Measurements from ENCODE around the gene ENO2.
A peak's percentile ranks its signal among the peaks of the same experiment; 100 is the strongest.
"Not testable (repeated sequence)": the region's sequence is repeated elsewhere in the genome, so short reads cannot be mapped to it uniquely, and the experiment has no call there.

Gene ENO2

GRCh38 chr12:6914246-6914946, at the start of gene ENO2:
TSS of gene ENO2 (plus strand) at chr12:6914580. CDS start at chr12:6915833, 1,253 bp downstream.
- DNase-seq (ENCODE audit: low spot score) = peak; percentile 82

GRCh38 chr12:6865307-6865706, 49.1 kb upstream of the ENO2 start:
- DNase-seq (ENCODE audit: low spot score) = not testable (repeated sequence)

GRCh38 chr12:6866163-6866919, 48.0 kb upstream of the ENO2 start:
- DNase-seq (ENCODE audit: low spot score) = no peak

- DNase-seq (ENCODE audit: low spot score) = no peak
These were observed 47.4 kb upstream of the ENO2 start for GRCh38 chr12:6866920-6867412.

- DNase-seq (ENCODE audit: low spot score) = peak; percentile 88
These were observed 46.8 kb upstream of the ENO2 start, which contains the start of gene TPI1 for GRCh38 chr12:6867413-6868210. TSS of gene TPI1 (plus strand) at chr12:6867531. CDS start at chr12:6867567, 36 bp downstream.

GRCh38 chr12:6868211-6869048, 46.0 kb upstream of the ENO2 start:
- no peak for DNase-seq (ENCODE audit: low spot score)

GRCh38 chr12:6869049-6870021, 45.0 kb upstream of the ENO2 start:
- peak; percentile 84 for DNase-seq (ENCODE audit: low spot score)

GRCh38 chr12:6870304-6870703, 44.1 kb upstream of the ENO2 start:
- DNase-seq (ENCODE audit: low spot score) = not testable (repeated sequence)

- DNase-seq (ENCODE audit: low spot score) = peak; percentile 82
These were observed 43.1 kb upstream of the ENO2 start for GRCh38 chr12:6871052-6871957.

GRCh38 chr12:6872073-6873048, 42.0 kb upstream of the ENO2 start:
- peak; percentile 81 for DNase-seq (ENCODE audit: low spot score)

- DNase-seq (ENCODE audit: low spot score) = peak; percentile 97
These were observed 41.0 kb upstream of the ENO2 start, which contains the start of gene SPSB2 for GRCh38 chr12:6873094-6874014. TSS of gene SPSB2 (minus strand) at chr12:6873303. CDS start at chr12:6872901, 402 bp downstream.

GRCh38 chr12:6874015-6874368, 40.4 kb upstream of the ENO2 start:
- not testable (repeated sequence) for DNase-seq (ENCODE audit: low spot score)

GRCh38 chr12:6879824-6880223, 34.6 kb upstream of the ENO2 start:
- DNase-seq (ENCODE audit: low spot score) = not testable (repeated sequence)

GRCh38 chr12:6883252-6883651, 31.1 kb upstream of the ENO2 start:
- no peak for DNase-seq (ENCODE audit: low spot score)

- DNase-seq (ENCODE audit: low spot score) = no peak
These were observed 30.7 kb upstream of the ENO2 start for GRCh38 chr12:6883683-6884082.

- no peak for DNase-seq (ENCODE audit: low spot score)
These were observed 29.8 kb upstream of the ENO2 start for GRCh38 chr12:6884539-6884938.
